ENCODE results near the gene ZYX. TPM values are rescaled to one million over a fixed set of nuclear protein-coding genes. Genes with fewer than 3 reads are reported as not detected.
A peak's percentile ranks its signal among the peaks of the same experiment; 100 is the strongest.

Gene ZYX
- total RNA-seq, 6 donors from 2014 or later, result 44.6 to 345 (median 222) TPM

DNA sequence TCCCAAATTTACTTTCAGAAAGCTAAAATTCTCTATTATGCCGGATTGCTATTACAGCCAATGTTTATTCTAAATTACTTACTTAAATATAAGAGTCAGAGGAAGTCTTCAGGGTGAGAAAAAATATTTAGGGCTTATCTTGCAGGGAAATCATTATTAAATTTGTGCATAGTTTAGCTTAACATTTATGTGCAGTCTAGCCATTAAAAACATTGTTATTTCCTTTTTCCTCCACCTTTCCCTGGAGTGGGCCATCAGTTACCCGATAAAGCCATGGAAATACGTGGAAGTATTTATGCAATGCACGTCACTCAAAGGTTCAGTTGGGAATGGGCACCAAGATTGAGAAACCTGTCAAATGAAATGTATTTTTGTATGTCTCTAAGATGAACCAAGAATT, 52.6 kb downstream of the ZYX start:
- Histone ChIP-seq H3K9me3 (no peaks in the 10 kb centered on the region), H3K27ac (no peak overlapping the region), H3K27me3 (no peaks in the 10 kb centered on the region), H3K36me3 (no peaks in the 10 kb centered on the region), H3K4me1 (no peaks in the 10 kb centered on the region), H3K4me3 (no peak overlapping the region)
- DNase-seq (no peak), ATAC-seq (ENCODE audit: low FRiP score in 2 of 2) (no peak)
- WGBS, 2 donors, result 67 to 79% methylated on average over 4 of the region's 4 CpGs
- TF ChIP-seq EP300 (IDR thresholded peaks at IDR 0.05) (no peak), POLR2A (IDR thresholded peaks at IDR 0.05) (no peak), POLR2AphosphoS5 (IDR thresholded peaks at IDR 0.05) (no peak)
- TF ChIP-seq, protein P1, sequence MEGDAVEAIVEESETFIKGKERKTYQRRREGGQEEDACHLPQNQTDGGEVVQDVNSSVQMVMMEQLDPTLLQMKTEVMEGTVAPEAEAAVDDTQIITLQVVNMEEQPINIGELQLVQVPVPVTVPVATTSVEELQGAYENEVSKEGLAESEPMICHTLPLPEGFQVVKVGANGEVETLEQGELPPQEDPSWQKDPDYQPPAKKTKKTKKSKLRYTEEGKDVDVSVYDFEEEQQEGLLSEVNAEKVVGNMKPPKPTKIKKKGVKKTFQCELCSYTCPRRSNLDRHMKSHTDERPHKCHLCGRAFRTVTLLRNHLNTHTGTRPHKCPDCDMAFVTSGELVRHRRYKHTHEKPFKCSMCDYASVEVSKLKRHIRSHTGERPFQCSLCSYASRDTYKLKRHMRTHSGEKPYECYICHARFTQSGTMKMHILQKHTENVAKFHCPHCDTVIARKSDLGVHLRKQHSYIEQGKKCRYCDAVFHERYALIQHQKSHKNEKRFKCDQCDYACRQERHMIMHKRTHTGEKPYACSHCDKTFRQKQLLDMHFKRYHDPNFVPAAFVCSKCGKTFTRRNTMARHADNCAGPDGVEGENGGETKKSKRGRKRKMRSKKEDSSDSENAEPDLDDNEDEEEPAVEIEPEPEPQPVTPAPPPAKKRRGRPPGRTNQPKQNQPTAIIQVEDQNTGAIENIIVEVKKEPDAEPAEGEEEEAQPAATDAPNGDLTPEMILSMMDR (IDR thresholded peaks at IDR 0.05), result no peak

DNA sequence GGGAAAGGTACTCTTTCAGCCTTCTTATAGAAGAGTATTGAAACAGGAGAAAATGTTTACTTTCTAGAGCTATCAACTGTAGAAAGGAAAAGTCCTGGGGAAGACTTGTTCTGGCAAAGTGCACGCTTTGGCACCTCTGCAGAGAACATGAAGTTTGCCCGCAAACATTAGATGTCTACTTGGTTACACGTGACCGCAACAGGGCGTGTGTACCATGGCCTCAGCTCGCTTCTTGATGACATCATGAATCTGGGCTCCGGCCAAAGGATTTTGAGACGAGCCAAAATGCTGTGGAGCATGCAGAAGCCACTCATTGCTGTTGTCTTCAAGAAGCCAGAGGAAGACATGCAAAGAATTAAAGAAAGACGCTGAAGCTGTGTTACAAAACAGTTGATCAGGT, 53.5 kb downstream of the ZYX start:
- Histone ChIP-seq H3K9me3 (no peaks in the 10 kb centered on the region), H3K27ac (no peak overlapping the region), H3K4me3 (no peak overlapping the region), H3K27me3 (no peaks in the 10 kb centered on the region), H3K36me3 (no peaks in the 10 kb centered on the region), H3K4me1 (no peaks in the 10 kb centered on the region)
- TF ChIP-seq, protein P1 (IDR thresholded peaks at IDR 0.05), result no peak
- TF ChIP-seq POLR2AphosphoS5 (IDR thresholded peaks at IDR 0.05), result no peak
- TF ChIP-seq POLR2A (IDR thresholded peaks at IDR 0.05), result no peak
- no peak for TF ChIP-seq EP300 (IDR thresholded peaks at IDR 0.05)
- ATAC-seq (ENCODE audit: low FRiP score in 2 of 2), result peak in 1 of 2 donors; percentile 80
- no peak for DNase-seq
- WGBS, 2 donors, result 81 to 82% methylated on average over 9 of the region's 9 CpGs

DNA sequence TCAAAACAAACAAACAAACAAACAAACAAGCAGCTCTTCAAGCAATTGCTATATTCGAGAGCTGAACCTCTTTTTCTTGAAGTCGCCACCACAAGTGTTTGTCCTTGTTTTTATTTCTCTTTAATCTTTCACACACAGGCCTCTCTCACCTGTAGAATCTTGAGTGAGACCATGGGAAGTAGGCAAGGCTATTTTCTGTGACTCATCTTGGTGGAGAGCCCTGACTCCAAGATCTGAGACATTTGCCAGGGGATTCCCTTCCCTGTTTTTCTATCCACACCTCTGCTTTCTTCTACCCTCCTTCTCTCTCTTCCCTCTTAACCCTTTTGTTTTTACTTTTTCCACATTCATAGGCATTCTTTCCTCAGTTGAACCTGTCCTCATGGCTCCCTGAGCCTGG, 54.1 kb downstream of the ZYX start:
- WGBS, 2 donors, result 83% methylated on average over 2 of the region's 2 CpGs

DNA sequence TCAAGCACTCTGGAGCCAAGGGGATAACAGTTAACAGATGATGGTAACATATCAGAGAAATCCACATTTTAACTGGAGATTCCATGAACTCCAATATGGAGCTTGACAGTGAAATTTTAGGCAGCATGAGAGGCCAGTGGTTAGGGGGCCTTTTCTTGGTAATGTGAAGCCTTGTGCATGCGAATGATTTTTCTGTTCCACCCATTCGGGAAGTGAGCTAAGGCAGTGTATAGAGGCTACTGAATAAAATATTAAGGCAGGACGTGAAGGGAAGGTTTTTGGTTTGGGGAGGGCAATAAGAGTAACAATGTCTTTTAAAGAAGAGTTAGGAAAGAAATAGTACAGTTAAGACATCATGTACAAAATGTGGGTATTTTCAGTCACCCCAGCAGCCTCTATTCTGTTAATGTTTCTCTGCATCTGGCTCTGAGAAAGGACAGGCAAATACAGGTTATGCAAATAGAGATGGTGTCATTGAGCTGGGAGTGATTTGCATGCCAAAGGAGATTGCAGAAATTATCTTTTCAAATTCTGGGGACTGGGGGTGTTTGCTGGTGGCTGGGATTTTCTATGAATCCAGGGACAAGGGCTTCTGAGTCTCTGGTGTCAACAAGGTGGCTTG, 55.3 kb downstream of the ZYX start:
- DNase-seq (no peak), ATAC-seq (ENCODE audit: low FRiP score in 2 of 2) (no peak)
- 92 to 97% methylated on average over 3 of the region's 3 CpGs for WGBS, 2 donors
- Histone ChIP-seq H3K27me3 (no peaks in the 10 kb centered on the region), H3K9me3 (no peaks in the 10 kb centered on the region), H3K4me1 (no peaks in the 10 kb centered on the region), H3K36me3 (no peaks in the 10 kb centered on the region), H3K27ac (no peak overlapping the region), H3K4me3 (no peak overlapping the region)
- TF ChIP-seq POLR2A (IDR thresholded peaks at IDR 0.05), result no peak
- TF ChIP-seq, protein P1 (IDR thresholded peaks at IDR 0.05), result no peak
- no peak for TF ChIP-seq POLR2AphosphoS5 (IDR thresholded peaks at IDR 0.05)
- no peak for TF ChIP-seq EP300 (IDR thresholded peaks at IDR 0.05)

More for the DNA sequence above, 54.1 kb downstream of the ZYX start:
- H3K27ac ChIP-seq, result no peak overlapping the region
- H3K36me3 ChIP-seq, result no peaks in the 10 kb centered on the region
- H3K4me1 ChIP-seq, result no peaks in the 10 kb centered on the region
- TF ChIP-seq EP300 (IDR thresholded peaks at IDR 0.05) (no peak), POLR2A (IDR thresholded peaks at IDR 0.05) (no peak), POLR2AphosphoS5 (IDR thresholded peaks at IDR 0.05) (no peak)
- TF ChIP-seq, protein P1 (IDR thresholded peaks at IDR 0.05), result no peak
- H3K4me3 ChIP-seq, result no peak overlapping the region
- no peaks in the 10 kb centered on the region for H3K27me3 ChIP-seq
- no peaks in the 10 kb centered on the region for H3K9me3 ChIP-seq
- ATAC-seq (ENCODE audit: low FRiP score in 2 of 2), result no peak
- DNase-seq, result no peak

DNA sequence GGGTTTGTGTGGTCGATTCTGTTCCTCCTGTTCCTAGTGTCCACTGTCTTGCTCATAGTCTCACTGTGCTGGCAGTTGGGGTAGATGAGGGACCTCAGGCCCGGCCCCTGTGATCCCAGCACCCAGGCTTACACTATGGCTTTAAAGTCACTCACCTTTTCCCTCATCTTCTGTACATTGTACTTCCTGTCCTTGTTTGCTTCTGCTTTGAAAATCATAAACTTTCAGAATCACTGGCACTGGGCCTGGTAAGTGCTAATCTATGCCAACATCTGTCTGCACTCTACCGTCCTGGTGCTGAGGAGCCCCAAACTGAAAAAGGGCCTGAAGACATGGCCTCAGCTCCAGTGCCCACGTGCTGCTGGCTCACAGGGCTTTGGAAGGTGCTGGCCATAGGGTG, 56.4 kb downstream of the ZYX start:
- H3K36me3 ChIP-seq, result no peaks in the 10 kb centered on the region
- H3K4me1 ChIP-seq, result no peaks in the 10 kb centered on the region
- 40 to 46% methylated on average over 4 of the region's 4 CpGs for WGBS, 2 donors
- no peak overlapping the region for H3K27ac ChIP-seq
- TF ChIP-seq POLR2A (IDR thresholded peaks at IDR 0.05), result no peak
- TF ChIP-seq, protein P1 (IDR thresholded peaks at IDR 0.05), result no peak
- TF ChIP-seq EP300 (IDR thresholded peaks at IDR 0.05), result no peak
- TF ChIP-seq POLR2AphosphoS5 (IDR thresholded peaks at IDR 0.05), result no peak
- DNase-seq, result no peak
- no peak for ATAC-seq (ENCODE audit: low FRiP score in 2 of 2)
- H3K9me3 ChIP-seq, result no peaks in the 10 kb centered on the region
- no peaks in the 10 kb centered on the region for H3K27me3 ChIP-seq
- H3K4me3 ChIP-seq, result no peak overlapping the region
